Fibroblast of villous mesenchyme (primary cell): ENCODE data around the gene PRR29. TPM values are rescaled to one million over a fixed set of nuclear protein-coding genes. Genes with fewer than 3 reads are reported as not detected.

ENCODE experiments used
- DNase-seq: peaks from one replicate; pipeline ENCODE4 v3.0.0-alpha.2; 2010; ENCODE audit warnings: low read depth
- H3K4me3 ChIP-seq: 2 replicates; pipeline ENCODE4 v1.5.1; 2011; ENCODE audit warnings: low read depth, mild to moderate bottlenecking, low read length
- total RNA-seq: library from RNA; depleted of rRNA; stranded (reverse); fragments of >200 nt; gene quantifications from 2 replicates; pipeline ENCODE4 v1.2.3, GENCODE V29; 2012
- TF ChIP-seq, protein P1 (sequence below): IDR thresholded peaks from 2 replicates; pipeline ENCODE4 v1.5.1; 2012; ENCODE audit warnings: low read depth, mild to moderate bottlenecking, low read length; ENCODE audit not compliant: insufficient read depth

The PRR29 gene
- total RNA-seq, 1 donor = under 0.01 TPM

DNA sequence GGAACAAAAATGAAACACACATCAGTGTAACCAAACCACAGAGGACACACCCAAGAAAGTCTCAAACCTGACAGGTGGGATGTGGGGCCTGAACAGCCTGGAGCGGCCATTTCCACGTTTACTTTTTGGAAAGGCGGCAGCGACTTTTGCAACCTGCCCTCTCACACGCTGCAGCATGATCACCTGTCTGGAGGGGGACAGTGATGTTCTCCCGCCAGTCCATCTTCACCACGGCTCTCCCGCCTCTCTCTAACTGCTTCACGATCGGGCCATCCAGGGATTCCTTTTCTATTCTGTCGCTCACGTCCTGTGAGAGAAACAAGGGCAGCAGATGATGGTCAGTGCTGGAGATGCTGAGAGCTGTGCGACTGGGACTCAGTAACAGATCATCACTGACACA, 47.0 kb downstream of the PRR29 start:
- DNase-seq = no peak
- H3K4me3 ChIP-seq = no peak overlapping the region
- TF ChIP-seq, protein P1, sequence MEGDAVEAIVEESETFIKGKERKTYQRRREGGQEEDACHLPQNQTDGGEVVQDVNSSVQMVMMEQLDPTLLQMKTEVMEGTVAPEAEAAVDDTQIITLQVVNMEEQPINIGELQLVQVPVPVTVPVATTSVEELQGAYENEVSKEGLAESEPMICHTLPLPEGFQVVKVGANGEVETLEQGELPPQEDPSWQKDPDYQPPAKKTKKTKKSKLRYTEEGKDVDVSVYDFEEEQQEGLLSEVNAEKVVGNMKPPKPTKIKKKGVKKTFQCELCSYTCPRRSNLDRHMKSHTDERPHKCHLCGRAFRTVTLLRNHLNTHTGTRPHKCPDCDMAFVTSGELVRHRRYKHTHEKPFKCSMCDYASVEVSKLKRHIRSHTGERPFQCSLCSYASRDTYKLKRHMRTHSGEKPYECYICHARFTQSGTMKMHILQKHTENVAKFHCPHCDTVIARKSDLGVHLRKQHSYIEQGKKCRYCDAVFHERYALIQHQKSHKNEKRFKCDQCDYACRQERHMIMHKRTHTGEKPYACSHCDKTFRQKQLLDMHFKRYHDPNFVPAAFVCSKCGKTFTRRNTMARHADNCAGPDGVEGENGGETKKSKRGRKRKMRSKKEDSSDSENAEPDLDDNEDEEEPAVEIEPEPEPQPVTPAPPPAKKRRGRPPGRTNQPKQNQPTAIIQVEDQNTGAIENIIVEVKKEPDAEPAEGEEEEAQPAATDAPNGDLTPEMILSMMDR = no peak

- DNase-seq = no peak
- H3K4me3 ChIP-seq = no peak overlapping the region
- TF ChIP-seq, protein P1 = no peak
Measured at GRCh38 chr17:64048805-64049204, 50.7 kb downstream of the PRR29 start.

GRCh38 chr17:64051153-64051552, 53.0 kb downstream of the PRR29 start:
- no peak for DNase-seq
- TF ChIP-seq, protein P1 = no peak
- no peak overlapping the region for H3K4me3 ChIP-seq

GRCh38 chr17:64053101-64053500, 55.0 kb downstream of the PRR29 start:
- no peak for DNase-seq
- TF ChIP-seq, protein P1 = no peak
- H3K4me3 ChIP-seq = no peak overlapping the region

Other genes with a start within 250 kb of the PRR29 start
- 62.8 and 76.4 TPM in 2 replicates for gene CCDC47, start 224.8 kb upstream of the PRR29 start, total RNA-seq
- gene DDX42, start 224.2 kb upstream of the PRR29 start, total RNA-seq = 85.0 and 85.9 TPM in 2 replicates
- gene PSMC5, start 170.9 kb upstream of the PRR29 start, total RNA-seq = 42.7 and 44.1 TPM in 2 replicates
- 50.6 and 72.5 TPM in 2 replicates for gene FTSJ3, start 170.7 kb upstream of the PRR29 start, total RNA-seq
- 61.8 and 66.9 TPM in 2 replicates for gene SMARCD2, start 155.7 kb upstream of the PRR29 start, total RNA-seq
- not detected in 2 replicates for gene CSH2, start 124.7 kb upstream of the PRR29 start, total RNA-seq
- not detected in 2 replicates for gene GH2, start 116.4 kb upstream of the PRR29 start, total RNA-seq
- gene CSH1, start 101.8 kb upstream of the PRR29 start, total RNA-seq = not detected in 2 replicates
- not detected in 2 replicates for gene CSHL1, start 87.1 kb upstream of the PRR29 start, total RNA-seq
- gene GH1, start 79.5 kb upstream of the PRR29 start, total RNA-seq = not detected in 2 replicates
- gene CD79B, start 66.0 kb upstream of the PRR29 start, total RNA-seq = not detected in 2 replicates
- under 0.01 TPM in 1 of 2 replicates, not detected in the other for gene SCN4A, start 25.4 kb upstream of the PRR29 start, total RNA-seq
- gene ICAM2, start 22.3 kb downstream of the PRR29 start, total RNA-seq = 1.3 and 1.7 TPM in 2 replicates
- gene ERN1, start 131.8 kb downstream of the PRR29 start, total RNA-seq = 13.5 and 14.7 TPM in 2 replicates